DOHH2 (cell line): ENCODE measurements around the gene SPOCK1.

Experiments used
- CTCF ChIP-seq: fragments of 200-600 bp; sonication (generic); IDR thresholded peaks from one replicate; pipeline ENCODE4 v1.5.1; 2014; ENCODE audit warnings: antibody characterized with exemption, mild to moderate bottlenecking, low read depth, low read length; ENCODE audit not compliant: poor library complexity, severe bottlenecking
- EZH2phosphoT487 ChIP-seq: fragments of 200-600 bp; sonication (generic); IDR thresholded peaks from 2 replicates; pipeline ENCODE4 v1.6.1; 2017; ENCODE audit warnings: borderline replicate concordance, mild to moderate bottlenecking, antibody characterized with exemption, low read length, moderate library complexity, mixed read lengths

DNA sequence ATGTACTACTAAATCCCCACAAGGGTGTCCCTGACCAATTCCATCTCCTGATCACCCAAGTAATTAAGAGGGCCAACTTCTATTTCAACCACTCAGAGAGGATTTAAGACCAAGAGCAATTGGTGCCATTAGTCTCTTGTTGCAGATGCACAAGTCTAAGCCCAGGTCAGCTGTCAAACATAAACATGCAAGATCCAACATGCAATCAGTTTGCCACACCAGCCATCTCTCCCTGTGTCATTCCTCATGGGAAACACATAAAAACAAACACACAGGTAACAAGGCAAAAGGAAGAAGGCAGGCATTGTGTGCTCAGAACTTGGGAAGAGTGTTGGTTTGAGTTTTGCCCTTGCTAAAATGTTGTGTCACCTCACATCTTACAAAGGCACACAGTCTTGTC is 139.2 kb downstream of the SPOCK1 start:
- TF ChIP-seq CTCF (no peak), EZH2phosphoT487 (no peak)
